Panc1 (cell line): ENCODE data around the gene DHRS3.

Source experiments
- POLR2AphosphoS5 ChIP-seq: IDR thresholded peaks from 2 replicates; pipeline ENCODE4 v1.6.1; 2012; ENCODE audit warnings: mild to moderate bottlenecking, low read depth, low read length, moderate library complexity
- TF ChIP-seq, protein P1 (sequence below): fragments of 450-650 bp; IDR thresholded peaks from 2 replicates; pipeline ENCODE4 v1.5.1; 2017; ENCODE audit warnings: mild to moderate bottlenecking
- TF ChIP-seq, protein P2 (sequence below), 2 experiments: IDR thresholded peaks; 2 replicates each; pipeline ENCODE4 v1.6.1; 2011 to 2012; ENCODE audit warnings: low read depth in 2 of 2, control low read depth in 1 of 2, low read length in 1 of 2, mild to moderate bottlenecking in 1 of 2, moderate library complexity in 1 of 2; ENCODE audit not compliant: insufficient read depth in 1 of 2

DNA sequence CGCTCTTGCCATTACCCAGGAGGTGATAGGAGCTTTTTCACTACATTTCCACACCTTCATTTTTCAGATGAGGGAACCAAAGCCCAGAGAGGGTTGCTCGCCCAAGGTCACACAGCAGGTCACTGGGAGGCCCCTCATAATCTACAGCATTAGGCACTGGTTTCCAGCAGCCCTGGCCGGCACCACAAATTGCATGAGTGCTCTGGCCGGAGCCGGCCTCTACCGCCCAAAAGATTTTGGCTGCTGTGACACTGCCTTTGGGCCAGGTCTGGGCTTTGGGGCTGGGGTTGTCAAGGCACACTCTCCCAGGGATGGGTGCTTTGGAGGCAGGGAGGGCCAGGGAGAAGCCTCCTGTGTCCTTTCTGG is 15.4 kb downstream of the DHRS3 start:
- TF ChIP-seq, protein P1, sequence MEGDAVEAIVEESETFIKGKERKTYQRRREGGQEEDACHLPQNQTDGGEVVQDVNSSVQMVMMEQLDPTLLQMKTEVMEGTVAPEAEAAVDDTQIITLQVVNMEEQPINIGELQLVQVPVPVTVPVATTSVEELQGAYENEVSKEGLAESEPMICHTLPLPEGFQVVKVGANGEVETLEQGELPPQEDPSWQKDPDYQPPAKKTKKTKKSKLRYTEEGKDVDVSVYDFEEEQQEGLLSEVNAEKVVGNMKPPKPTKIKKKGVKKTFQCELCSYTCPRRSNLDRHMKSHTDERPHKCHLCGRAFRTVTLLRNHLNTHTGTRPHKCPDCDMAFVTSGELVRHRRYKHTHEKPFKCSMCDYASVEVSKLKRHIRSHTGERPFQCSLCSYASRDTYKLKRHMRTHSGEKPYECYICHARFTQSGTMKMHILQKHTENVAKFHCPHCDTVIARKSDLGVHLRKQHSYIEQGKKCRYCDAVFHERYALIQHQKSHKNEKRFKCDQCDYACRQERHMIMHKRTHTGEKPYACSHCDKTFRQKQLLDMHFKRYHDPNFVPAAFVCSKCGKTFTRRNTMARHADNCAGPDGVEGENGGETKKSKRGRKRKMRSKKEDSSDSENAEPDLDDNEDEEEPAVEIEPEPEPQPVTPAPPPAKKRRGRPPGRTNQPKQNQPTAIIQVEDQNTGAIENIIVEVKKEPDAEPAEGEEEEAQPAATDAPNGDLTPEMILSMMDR = no peak
- TF ChIP-seq POLR2AphosphoS5 = no peak
- TF ChIP-seq, protein P2, sequence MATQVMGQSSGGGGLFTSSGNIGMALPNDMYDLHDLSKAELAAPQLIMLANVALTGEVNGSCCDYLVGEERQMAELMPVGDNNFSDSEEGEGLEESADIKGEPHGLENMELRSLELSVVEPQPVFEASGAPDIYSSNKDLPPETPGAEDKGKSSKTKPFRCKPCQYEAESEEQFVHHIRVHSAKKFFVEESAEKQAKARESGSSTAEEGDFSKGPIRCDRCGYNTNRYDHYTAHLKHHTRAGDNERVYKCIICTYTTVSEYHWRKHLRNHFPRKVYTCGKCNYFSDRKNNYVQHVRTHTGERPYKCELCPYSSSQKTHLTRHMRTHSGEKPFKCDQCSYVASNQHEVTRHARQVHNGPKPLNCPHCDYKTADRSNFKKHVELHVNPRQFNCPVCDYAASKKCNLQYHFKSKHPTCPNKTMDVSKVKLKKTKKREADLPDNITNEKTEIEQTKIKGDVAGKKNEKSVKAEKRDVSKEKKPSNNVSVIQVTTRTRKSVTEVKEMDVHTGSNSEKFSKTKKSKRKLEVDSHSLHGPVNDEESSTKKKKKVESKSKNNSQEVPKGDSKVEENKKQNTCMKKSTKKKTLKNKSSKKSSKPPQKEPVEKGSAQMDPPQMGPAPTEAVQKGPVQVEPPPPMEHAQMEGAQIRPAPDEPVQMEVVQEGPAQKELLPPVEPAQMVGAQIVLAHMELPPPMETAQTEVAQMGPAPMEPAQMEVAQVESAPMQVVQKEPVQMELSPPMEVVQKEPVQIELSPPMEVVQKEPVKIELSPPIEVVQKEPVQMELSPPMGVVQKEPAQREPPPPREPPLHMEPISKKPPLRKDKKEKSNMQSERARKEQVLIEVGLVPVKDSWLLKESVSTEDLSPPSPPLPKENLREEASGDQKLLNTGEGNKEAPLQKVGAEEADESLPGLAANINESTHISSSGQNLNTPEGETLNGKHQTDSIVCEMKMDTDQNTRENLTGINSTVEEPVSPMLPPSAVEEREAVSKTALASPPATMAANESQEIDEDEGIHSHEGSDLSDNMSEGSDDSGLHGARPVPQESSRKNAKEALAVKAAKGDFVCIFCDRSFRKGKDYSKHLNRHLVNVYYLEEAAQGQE (IDR thresholded peaks at IDR 0.05; ENCODE audit: insufficient read depth in 1 of 2, low read depth in 2 of 2, low read length in 1 of 2) = no peak
